Thyroid gland (tissue), 4 donors: ENCODE results near the gene TESMIN.

Source experiments
- POLR2A ChIP-seq, 2 donors: fragments of 450-650 bp; IDR thresholded peaks; one replicate each; pipeline ENCODE4 v1.6.1; 2017; ENCODE audit warnings: antibody characterized with exemption in 2 of 2, mild to moderate bottlenecking in 2 of 2, moderate library complexity in 1 of 2
- TF ChIP-seq, protein P1 (sequence below), 6 experiments: fragments of 200-600 bp in 3 of 6; fragments of 450-650 bp in 3 of 6; sonication (generic) in 3 of 6; IDR thresholded peaks; one replicate each; pipeline ENCODE4 v1.5.1; 2016 to 2019; ENCODE audit warnings: antibody characterized with exemption in 6 of 6, mild to moderate bottlenecking in 2 of 6, inconsistent platforms in 1 of 6, moderate library complexity in 1 of 6

DNA sequence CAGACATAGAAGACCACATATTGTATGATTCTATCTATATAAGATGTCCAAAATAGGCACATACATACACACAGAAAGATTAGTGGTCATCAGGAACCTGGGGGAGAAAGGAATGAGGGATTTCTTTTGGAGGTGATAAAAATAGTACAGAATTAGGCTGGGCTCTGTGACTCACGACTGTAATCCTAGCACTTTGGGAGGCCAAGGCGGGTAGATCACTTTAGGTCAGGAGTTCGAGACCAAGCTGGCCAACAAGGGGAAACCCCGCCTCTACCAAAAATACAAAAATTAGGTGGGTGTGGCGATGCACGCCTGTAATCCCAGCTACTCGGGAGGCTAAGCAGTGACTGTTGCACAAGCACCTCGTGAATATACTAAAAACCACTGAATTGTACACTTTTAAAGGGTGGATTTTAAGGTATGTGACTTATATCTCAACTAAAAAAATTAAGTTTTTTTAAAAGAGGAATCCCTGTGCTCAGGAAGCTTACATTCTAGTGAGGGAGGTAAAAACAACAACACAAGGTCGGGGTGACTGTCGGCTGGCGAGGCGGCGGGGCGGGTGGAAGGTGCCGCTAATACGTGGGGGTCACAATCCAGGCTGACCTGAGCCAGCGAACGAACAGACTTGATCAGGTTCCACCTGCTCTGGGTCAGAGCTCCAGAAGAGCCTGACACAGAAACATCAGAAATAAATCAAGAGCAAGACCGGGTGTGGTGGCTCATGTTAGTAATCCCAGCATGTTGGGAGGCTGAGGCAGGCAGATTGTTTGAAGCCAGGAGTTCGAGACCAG is 25.3 kb upstream of the TESMIN start:
- TF ChIP-seq, protein P1, sequence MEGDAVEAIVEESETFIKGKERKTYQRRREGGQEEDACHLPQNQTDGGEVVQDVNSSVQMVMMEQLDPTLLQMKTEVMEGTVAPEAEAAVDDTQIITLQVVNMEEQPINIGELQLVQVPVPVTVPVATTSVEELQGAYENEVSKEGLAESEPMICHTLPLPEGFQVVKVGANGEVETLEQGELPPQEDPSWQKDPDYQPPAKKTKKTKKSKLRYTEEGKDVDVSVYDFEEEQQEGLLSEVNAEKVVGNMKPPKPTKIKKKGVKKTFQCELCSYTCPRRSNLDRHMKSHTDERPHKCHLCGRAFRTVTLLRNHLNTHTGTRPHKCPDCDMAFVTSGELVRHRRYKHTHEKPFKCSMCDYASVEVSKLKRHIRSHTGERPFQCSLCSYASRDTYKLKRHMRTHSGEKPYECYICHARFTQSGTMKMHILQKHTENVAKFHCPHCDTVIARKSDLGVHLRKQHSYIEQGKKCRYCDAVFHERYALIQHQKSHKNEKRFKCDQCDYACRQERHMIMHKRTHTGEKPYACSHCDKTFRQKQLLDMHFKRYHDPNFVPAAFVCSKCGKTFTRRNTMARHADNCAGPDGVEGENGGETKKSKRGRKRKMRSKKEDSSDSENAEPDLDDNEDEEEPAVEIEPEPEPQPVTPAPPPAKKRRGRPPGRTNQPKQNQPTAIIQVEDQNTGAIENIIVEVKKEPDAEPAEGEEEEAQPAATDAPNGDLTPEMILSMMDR (IDR thresholded peaks at IDR 0.05), result no peak
- no peak for TF ChIP-seq POLR2A (IDR thresholded peaks at IDR 0.05)
